ENCODE measurements around the gene D2HGDH.
"Not testable (repeated sequence)": the region's sequence is repeated elsewhere in the genome, so short reads cannot be mapped to it uniquely, and the experiment has no call there.

The D2HGDH gene

GRCh38 chr2:241748468-241749256 lies 14.2 kb downstream of the D2HGDH start:
- in situ Hi-C loops (cut with MboI; ENCODE audit: low sequenced_read_pairs): no loop called here

GRCh38 chr2:241750076-241750840 lies 15.8 kb downstream of the D2HGDH start:
- in situ Hi-C loops (cut with MboI; ENCODE audit: low sequenced_read_pairs): no loop called here

- in situ Hi-C loops (cut with MboI; ENCODE audit: low sequenced_read_pairs): no loop called here
These were observed 16.7 kb downstream of the D2HGDH start for GRCh38 chr2:241751152-241751551.

- in situ Hi-C loops (cut with MboI; ENCODE audit: low sequenced_read_pairs): no loop called here
These were observed 17.3 kb downstream of the D2HGDH start for GRCh38 chr2:241751776-241752175.

- in situ Hi-C loops (cut with MboI; ENCODE audit: low sequenced_read_pairs): no loop called here
These were observed 17.8 kb downstream of the D2HGDH start for GRCh38 chr2:241752253-241752652.

- in situ Hi-C loops (cut with MboI; ENCODE audit: low sequenced_read_pairs): no loop called here
These were observed 18.4 kb downstream of the D2HGDH start for GRCh38 chr2:241752689-241753276.

- in situ Hi-C loops (cut with MboI; ENCODE audit: low sequenced_read_pairs): no loop called here
These were observed 19.1 kb downstream of the D2HGDH start for GRCh38 chr2:241753493-241753892.

- in situ Hi-C loops (cut with MboI; ENCODE audit: low sequenced_read_pairs): no loop called here
These were observed 19.6 kb downstream of the D2HGDH start for GRCh38 chr2:241754042-241754441.

- in situ Hi-C loops (cut with MboI; ENCODE audit: low sequenced_read_pairs): no loop called here
These were observed 20.7 kb downstream of the D2HGDH start for GRCh38 chr2:241755166-241755565.

- in situ Hi-C loops (cut with MboI; ENCODE audit: low sequenced_read_pairs): no loop called here
These were observed 21.3 kb downstream of the D2HGDH start for GRCh38 chr2:241755777-241756176.

GRCh38 chr2:241759067-241759807 lies 24.8 kb downstream of the D2HGDH start:
- in situ Hi-C loops (cut with MboI; ENCODE audit: low sequenced_read_pairs): no loop called here

- in situ Hi-C loops (cut with MboI; ENCODE audit: low sequenced_read_pairs): not testable (repeated sequence)
These were observed 25.5 kb downstream of the D2HGDH start for GRCh38 chr2:241759893-241760292.

- in situ Hi-C loops (cut with MboI; ENCODE audit: low sequenced_read_pairs): no loop called here
These were observed 25.9 kb downstream of the D2HGDH start for GRCh38 chr2:241760301-241760771.

GRCh38 chr2:241762321-241762932 lies 28.0 kb downstream of the D2HGDH start:
- in situ Hi-C loops (cut with MboI; ENCODE audit: low sequenced_read_pairs): no loop called here

GRCh38 chr2:241762933-241763369 lies 28.5 kb downstream of the D2HGDH start:
- in situ Hi-C loops (cut with MboI; ENCODE audit: low sequenced_read_pairs): no loop called here

- in situ Hi-C loops (cut with MboI; ENCODE audit: low sequenced_read_pairs): no loop called here
These were observed 29.3 kb downstream of the D2HGDH start for GRCh38 chr2:241763551-241764274.

- in situ Hi-C loops (cut with MboI; ENCODE audit: low sequenced_read_pairs): no loop called here
These were observed 30.1 kb downstream of the D2HGDH start for GRCh38 chr2:241764275-241765241.

GRCh38 chr2:241767464-241768250 lies 33.2 kb downstream of the D2HGDH start:
- in situ Hi-C loops (cut with MboI; ENCODE audit: low sequenced_read_pairs): no loop called here

Data from hTERT RPE-1 (cell line).